H1 (cell line): Measurements from ENCODE around the gene SPATA31D1. TPM values are rescaled to one million over a fixed set of nuclear protein-coding genes. Genes with fewer than 3 reads are reported as not detected.

ENCODE experiments used
- CTCF ChIA-PET: fragments of 300-600 bp; sonication (Branson Sonifier 250); formaldehyde crosslinking; loops from one replicate; lab custom pipeline; 2021; ENCODE audit not compliant: partially characterized antibody; lab: Charles Lee
- POLR2A ChIA-PET: fragments of 300-600 bp; sonication (Branson Sonifier 250); formaldehyde crosslinking; loops from one replicate; lab custom pipeline; 2021; ENCODE audit warnings: inconsistent platforms; ENCODE audit not compliant: partially characterized antibody; lab: Charles Lee
- DNase-seq, 2 experiments: peaks; one replicate each; pipeline versions ENCODE4 v3.0.0 to v3.0.0-alpha.2; 2010 to 2022; ENCODE audit warnings: low spot score in 2 of 2, low read depth in 1 of 2, mixed read lengths in 1 of 2
- FAIRE-seq: peaks from 2 replicates; lab custom pipeline; 2011; peaks lifted over from hg19 to GRCh38; lab: Jason Lieb, UNC
- H2AFZ ChIP-seq: 2 replicates; pipeline ENCODE4 v1.8.1; 2012; ENCODE audit warnings: low read length, inconsistent platforms
- H2AK5ac ChIP-seq: 2 replicates; pipeline ENCODE4 v1.6.1; 2013; ENCODE audit warnings: low read depth, low read length
- H2BK120ac ChIP-seq: replicated peaks from 2 replicates; pipeline ENCODE3; 2013; ENCODE audit warnings: low read depth, low read length, inconsistent platforms
- H2BK12ac ChIP-seq: 2 replicates; pipeline ENCODE4 v1.6.1; 2013; ENCODE audit warnings: low read depth, low read length
- H2BK15ac ChIP-seq: 2 replicates; pipeline ENCODE4 v1.6.1; 2013; ENCODE audit warnings: low read length
- H2BK20ac ChIP-seq: 2 replicates; pipeline ENCODE4 v1.6.1; 2013; ENCODE audit warnings: low read length
- H2BK5ac ChIP-seq: 2 replicates; pipeline ENCODE4 v1.6.1; 2013; ENCODE audit warnings: low read depth, low read length
- H3K14ac ChIP-seq: 2 replicates; pipeline ENCODE4 v1.6.1; 2013; ENCODE audit warnings: inconsistent platforms; ENCODE audit not compliant: insufficient read length
- H3K18ac ChIP-seq: 2 replicates; pipeline ENCODE4 v1.6.1; 2013; ENCODE audit warnings: low read length; ENCODE audit errors: extremely low read depth
- H3K23ac ChIP-seq: 2 replicates; pipeline ENCODE4 v1.6.1; 2013; ENCODE audit warnings: inconsistent platforms; ENCODE audit not compliant: insufficient read length
- H3K23me2 ChIP-seq: 2 replicates; pipeline ENCODE4 v1.6.1; 2013; ENCODE audit warnings: low read depth, low read length
- H3K27ac ChIP-seq: 2 replicates; pipeline ENCODE4 v1.6.1; 2011; ENCODE audit warnings: low read depth, low read length, inconsistent platforms
- H3K27me3 ChIP-seq, 4 experiments: replicated peaks in 1 of 4; 1 replicate in 1 of 4; 2 replicates in 3 of 4; pipeline versions ENCODE4 v1.6.1 to v1.8.1; 2011 to 2013; ENCODE audit warnings: low read length in 3 of 4, mild to moderate bottlenecking in 3 of 4, inconsistent platforms in 2 of 4, mixed read lengths in 2 of 4, moderate library complexity in 1 of 4; ENCODE audit not compliant: control insufficient read depth in 3 of 4, insufficient read depth in 3 of 4; ENCODE audit errors: extremely low read depth in 1 of 4
- H3K36me3 ChIP-seq, 4 experiments: 2 replicates each; pipeline versions ENCODE4 v1.6.1 to v1.8.1; 2011 to 2013; ENCODE audit warnings: mild to moderate bottlenecking in 4 of 4, low read length in 3 of 4, moderate library complexity in 2 of 4, control low read depth in 1 of 4, inconsistent platforms in 1 of 4; ENCODE audit not compliant: insufficient read depth in 4 of 4, control insufficient read depth in 2 of 4
- H3K4ac ChIP-seq: replicated peaks from 2 replicates; pipeline ENCODE3; 2013; ENCODE audit warnings: low read length, low read depth, mixed read lengths, inconsistent platforms; ENCODE audit not compliant: insufficient read length
- H3K4me1 ChIP-seq, 4 experiments: replicated peaks in 1 of 4; 1 replicate in 1 of 4; 2 replicates in 3 of 4; pipeline versions ENCODE4 v1.6.1 to v1.8.1; 2011 to 2013; ENCODE audit warnings: low read length in 3 of 4, inconsistent platforms in 2 of 4, mixed read lengths in 1 of 4; ENCODE audit not compliant: insufficient read depth in 4 of 4, control insufficient read depth in 3 of 4
- H3K4me2 ChIP-seq, 2 experiments: 2 replicates each; pipeline versions ENCODE4 v1.6.1 to v1.8.1; 2011 to 2013; ENCODE audit warnings: low read depth in 2 of 2, low read length in 2 of 2, control low read depth in 1 of 2, inconsistent platforms in 1 of 2, mild to moderate bottlenecking in 1 of 2; ENCODE audit not compliant: insufficient read depth in 1 of 2
- H3K4me3 ChIP-seq, 4 experiments: fragments of 200-600, 300-600 bp in 1 of 4; sonication (generic), shearing (Covaris generic), sonication (Bioruptor Twin) in 1 of 4; 2 replicates each; pipeline versions ENCODE4 v1.5.1 to v1.8.1; 2011 to 2016; ENCODE audit warnings: low read length in 4 of 4, low read depth in 3 of 4, control low read depth in 2 of 4, inconsistent platforms in 2 of 4, mild to moderate bottlenecking in 2 of 4, mixed read lengths in 1 of 4, moderate library complexity in 1 of 4; ENCODE audit not compliant: insufficient read depth in 2 of 4; ENCODE audit errors: extremely low read depth in 1 of 4
- H3K56ac ChIP-seq: replicated peaks from 2 replicates; pipeline ENCODE3; 2013; ENCODE audit warnings: low read depth, mild to moderate bottlenecking, mixed read lengths, low read length, inconsistent platforms; ENCODE audit not compliant: insufficient read length
- H3K79me1 ChIP-seq: 2 replicates; pipeline ENCODE4 v1.6.1; 2013; ENCODE audit warnings: low read depth, low read length, control low read depth
- H3K79me2 ChIP-seq, 2 experiments: 2 replicates each; pipeline versions ENCODE4 v1.6.1 to v1.8.1; 2012 to 2013; ENCODE audit warnings: low read length in 2 of 2, mild to moderate bottlenecking in 2 of 2, inconsistent platforms in 1 of 2; ENCODE audit not compliant: insufficient read depth in 2 of 2, control insufficient read depth in 1 of 2
- H3K9ac ChIP-seq, 4 experiments: replicated peaks in 1 of 4; 1 replicate in 1 of 4; 2 replicates in 3 of 4; pipeline versions ENCODE4 v1.6.1 to v1.8.1; 2011 to 2013; ENCODE audit warnings: low read depth in 3 of 4, low read length in 3 of 4, control low read depth in 2 of 4, mild to moderate bottlenecking in 2 of 4, moderate library complexity in 2 of 4, inconsistent platforms in 1 of 4; ENCODE audit errors: extremely low read depth in 1 of 4
- H3K9me3 ChIP-seq, 2 experiments: 2 replicates each; pipeline versions ENCODE4 v1.6.1 to v1.8.1; 2012 to 2013; ENCODE audit warnings: mild to moderate bottlenecking in 2 of 2, moderate library complexity in 2 of 2, control low read depth in 1 of 2, inconsistent platforms in 1 of 2, low read depth in 1 of 2, low read length in 1 of 2, mixed read lengths in 1 of 2; ENCODE audit not compliant: insufficient read depth in 2 of 2
- H4K20me1 ChIP-seq, 2 experiments: replicated peaks in 1 of 2; 2 replicates each; pipeline versions ENCODE3 to v1.8.1; 2011 to 2013; ENCODE audit warnings: inconsistent platforms in 2 of 2, low read length in 2 of 2, mild to moderate bottlenecking in 1 of 2; ENCODE audit not compliant: insufficient read depth in 2 of 2, control insufficient read depth in 1 of 2
- H4K5ac ChIP-seq: 2 replicates; pipeline ENCODE4 v1.6.1; 2013; ENCODE audit warnings: low read length, low read depth, mixed read lengths, inconsistent platforms; ENCODE audit not compliant: insufficient read length
- H4K8ac ChIP-seq: 2 replicates; pipeline ENCODE4 v1.8.0; 2013; ENCODE audit warnings: mild to moderate bottlenecking, moderate library complexity, low read length, inconsistent platforms; ENCODE audit not compliant: insufficient read depth; ENCODE audit errors: extremely low read depth
- H4K91ac ChIP-seq: replicated peaks from 2 replicates; pipeline ENCODE3; 2013; ENCODE audit warnings: low read length, mixed read lengths, inconsistent platforms; ENCODE audit not compliant: insufficient read length
- BRCA1 ChIP-seq: IDR thresholded peaks from 2 replicates; pipeline ENCODE4 v1.6.1; 2012; ENCODE audit warnings: low read depth, low read length, improper control_type of control experiment
- PHF8 ChIP-seq: fragments of 200-600 bp; sonication (generic); conservative IDR thresholded peaks from 2 replicates; pipeline ENCODE4 v1.7.1; 2012; ENCODE audit warnings: low read depth, mild to moderate bottlenecking, inconsistent platforms, low read length, moderate library complexity
- POLR2AphosphoS5 ChIP-seq: IDR thresholded peaks from 2 replicates; pipeline ENCODE4 v1.6.1; 2011; ENCODE audit warnings: low read depth, low read length
- RBBP5 ChIP-seq: IDR thresholded peaks from 2 replicates; pipeline ENCODE4 v1.7.1; 2012; ENCODE audit warnings: low read depth, mild to moderate bottlenecking, inconsistent platforms, low read length, moderate library complexity, borderline replicate concordance
- RXRA ChIP-seq: IDR thresholded peaks from 2 replicates; pipeline ENCODE4 v1.6.1; 2011; ENCODE audit warnings: low read depth, mild to moderate bottlenecking, low read length, moderate library complexity; ENCODE audit not compliant: insufficient read depth
- SIRT6 ChIP-seq: IDR thresholded peaks from one replicate; pipeline ENCODE4 v1.7.1; 2012; ENCODE audit warnings: low read length, inconsistent platforms
- SIX5 ChIP-seq: IDR thresholded peaks from 2 replicates; pipeline ENCODE4 v1.6.1; 2011; ENCODE audit warnings: mild to moderate bottlenecking, low read depth, low read length
- SP4 ChIP-seq: IDR thresholded peaks from 2 replicates; pipeline ENCODE4 v1.6.1; 2012; ENCODE audit warnings: low read length, inconsistent platforms
- polyA plus RNA-seq, 7 experiments: library from polyadenylated mRNA; depleted of rRNA in 3 of 7; stranded (reverse) in 5 of 7; unstranded in 2 of 7; fragments of >200 nt in 5 of 7; fragments of 200-250 nt in 2 of 7; gene quantifications; 1 replicate in 5 of 7; 2 replicates in 1 of 7; 4 replicates in 1 of 7; pipeline versions ENCODE4 v1.2.1 to v1.2.3, GENCODE V29; 2011 to 2013; ENCODE audit warnings: missing spikeins in 2 of 7, mixed read lengths in 2 of 7
- total RNA-seq: library from RNA; stranded (reverse); fragmentation: NEBNext Ultra II Directional; extraction: Animal tissue kit (Norgen Biotek cat#: 25700); gene quantifications from 2 replicates; pipeline ENCODE4 v1.2.1, GENCODE V29; 2021

SPATA31D1 gene
- total and polyA plus RNA-seq, 2 of the 8 experiments (the other 6 are each of a cell fraction or from before 2014, with no cell fraction given), result not detected

DNA sequence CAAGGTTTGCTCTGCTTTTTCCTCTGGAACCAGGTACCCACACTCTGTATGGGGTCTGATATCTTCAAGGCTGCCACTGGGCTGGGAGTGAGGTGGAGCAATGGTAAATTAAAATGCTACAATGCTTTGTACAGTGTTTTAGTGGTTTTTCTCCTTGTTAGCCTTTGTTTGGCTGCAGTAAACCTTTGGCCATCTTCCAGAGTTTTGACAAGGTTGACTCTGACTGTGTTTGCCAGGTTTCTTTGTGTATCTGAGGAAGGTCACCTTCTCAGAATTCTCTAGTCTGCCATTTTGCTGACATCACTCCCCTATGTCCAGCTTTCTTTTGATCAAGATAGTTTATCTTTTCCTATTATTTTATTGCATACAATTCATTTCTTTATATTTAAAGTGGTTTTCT is 11.2 kb downstream of the SPATA31D1 start:
- no peak overlapping the region for H2AK5ac ChIP-seq
- H3K9me3 ChIP-seq, result no peaks in the 10 kb centered on the region
- H3K14ac ChIP-seq, result no peak overlapping the region
- no peak overlapping the region for H3K18ac ChIP-seq
- no peaks in the 10 kb centered on the region for H3K36me3 ChIP-seq
- H2BK120ac ChIP-seq, result no peak overlapping the region
- no peak overlapping the region for H3K27ac ChIP-seq
- no peak overlapping the region for H2BK12ac ChIP-seq
- no peaks in the 10 kb centered on the region for H4K20me1 ChIP-seq
- ChIA-PET CTCF (no interaction called here), POLR2A (no interaction called here)
- no peaks in the 10 kb centered on the region for H3K79me2 ChIP-seq
- H3K4me1 ChIP-seq, result no peaks in the 10 kb centered on the region
- TF ChIP-seq RBBP5 (no peak), SP4 (no peak), BRCA1 (no peak), SIRT6 (no peak), RXRA (no peak), PHF8 (no peak), POLR2AphosphoS5 (no peak), SIX5 (no peak)
- H2BK5ac ChIP-seq, result no peak overlapping the region
- H4K8ac ChIP-seq, result no peak overlapping the region
- no peak overlapping the region for H3K4me2 ChIP-seq
- H4K5ac ChIP-seq, result no peak overlapping the region
- H3K79me1 ChIP-seq, result no peaks in the 10 kb centered on the region
- no peak overlapping the region for H3K23ac ChIP-seq
- H3K27me3 ChIP-seq, result no peaks in the 10 kb centered on the region
- H3K56ac ChIP-seq, result no peak overlapping the region
- H3K9ac ChIP-seq, result no peak overlapping the region
- H2AFZ ChIP-seq, result no peak overlapping the region
- H3K4ac ChIP-seq, result no peak overlapping the region
- H3K23me2 ChIP-seq, result no peaks in the 10 kb centered on the region
- FAIRE-seq (no peak), DNase-seq (no peak)
- no peak overlapping the region for H3K4me3 ChIP-seq
- H2BK20ac ChIP-seq, result no peak overlapping the region
- no peak overlapping the region for H2BK15ac ChIP-seq
- no peak overlapping the region for H4K91ac ChIP-seq
